SU-DHL-6 (cell line): ENCODE measurements around the gene RPS6KA2.

Experiments used
- EZH2phosphoT487 ChIP-seq: fragments of 200-600 bp; sonication (generic), shearing (Covaris generic); conservative IDR thresholded peaks from 2 replicates; pipeline ENCODE4 v1.6.1; 2018; ENCODE audit warnings: mild to moderate bottlenecking, antibody characterized with exemption, low read length, moderate library complexity, mixed read lengths
- TF ChIP-seq, protein P1 (sequence below): fragments of 200-600 bp; sonication (generic); IDR thresholded peaks from one replicate; pipeline ENCODE4 v1.5.1; 2017; ENCODE audit warnings: antibody characterized with exemption, mild to moderate bottlenecking, low read length, moderate library complexity; ENCODE audit not compliant: insufficient read depth, poor library complexity, severe bottlenecking

GRCh38 chr6:166589786-166590574, 37.1 kb downstream of the RPS6KA2 start:
- TF ChIP-seq, protein P1, sequence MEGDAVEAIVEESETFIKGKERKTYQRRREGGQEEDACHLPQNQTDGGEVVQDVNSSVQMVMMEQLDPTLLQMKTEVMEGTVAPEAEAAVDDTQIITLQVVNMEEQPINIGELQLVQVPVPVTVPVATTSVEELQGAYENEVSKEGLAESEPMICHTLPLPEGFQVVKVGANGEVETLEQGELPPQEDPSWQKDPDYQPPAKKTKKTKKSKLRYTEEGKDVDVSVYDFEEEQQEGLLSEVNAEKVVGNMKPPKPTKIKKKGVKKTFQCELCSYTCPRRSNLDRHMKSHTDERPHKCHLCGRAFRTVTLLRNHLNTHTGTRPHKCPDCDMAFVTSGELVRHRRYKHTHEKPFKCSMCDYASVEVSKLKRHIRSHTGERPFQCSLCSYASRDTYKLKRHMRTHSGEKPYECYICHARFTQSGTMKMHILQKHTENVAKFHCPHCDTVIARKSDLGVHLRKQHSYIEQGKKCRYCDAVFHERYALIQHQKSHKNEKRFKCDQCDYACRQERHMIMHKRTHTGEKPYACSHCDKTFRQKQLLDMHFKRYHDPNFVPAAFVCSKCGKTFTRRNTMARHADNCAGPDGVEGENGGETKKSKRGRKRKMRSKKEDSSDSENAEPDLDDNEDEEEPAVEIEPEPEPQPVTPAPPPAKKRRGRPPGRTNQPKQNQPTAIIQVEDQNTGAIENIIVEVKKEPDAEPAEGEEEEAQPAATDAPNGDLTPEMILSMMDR, result no peak
- TF ChIP-seq EZH2phosphoT487, result no peak
